K562 (cell line): Measurements from ENCODE around the gene YJEFN3. TPM values are rescaled to one million over a fixed set of nuclear protein-coding genes. Genes with fewer than 3 reads are reported as not detected.

Source experiments
- BRD9 ChIP-seq: fragments of 450-650 bp; IDR thresholded peaks from 2 replicates; pipeline ENCODE4 v1.6.1; 2018; ENCODE audit warnings: low read depth; ENCODE audit not compliant: partially characterized antibody
- DIDO1 ChIP-seq: fragments of 450-650 bp; IDR thresholded peaks from 2 replicates; pipeline ENCODE4 v1.6.1; 2016; ENCODE audit warnings: low read depth, missing biosample characterization, missing genetic modification characterization
- GATAD2A ChIP-seq: fragments of 450-650 bp; IDR thresholded peaks from 2 replicates; pipeline ENCODE4 v1.6.1; 2017
- GTF3C2 ChIP-seq: IDR thresholded peaks from 3 replicates; pipeline ENCODE4 v1.6.1; 2011; ENCODE audit warnings: borderline replicate concordance, mild to moderate bottlenecking, moderate library complexity; ENCODE audit not compliant: insufficient read length; ENCODE audit errors: extremely low read depth
- HDAC2 ChIP-seq: fragments of 450-650 bp; IDR thresholded peaks from 2 replicates; pipeline ENCODE4 v1.6.1; 2016; ENCODE audit warnings: mild to moderate bottlenecking
- ID3 ChIP-seq, 2 experiments: fragments of 250-450 bp in 1 of 2; fragments of 450-650 bp in 1 of 2; sonication (Bioruptor Pico) in 1 of 2; IDR thresholded peaks; 2 replicates each; pipeline versions ENCODE4 v1.6.1 to v1.8.0; 2016 to 2021; ENCODE audit warnings: mild to moderate bottlenecking in 2 of 2, moderate library complexity in 2 of 2, missing compliant biosample characterization in 1 of 2, missing genetic modification characterization in 1 of 2
- JUND ChIP-seq, 2 experiments: IDR thresholded peaks; 2 replicates in 1 of 2; 3 replicates in 1 of 2; pipeline ENCODE4 v1.6.1; 2011; ENCODE audit warnings: borderline replicate concordance in 2 of 2, low read depth in 2 of 2, low read length in 2 of 2, improper control_type of control experiment in 1 of 2, missing biosample characterization in 1 of 2, missing genetic modification characterization in 1 of 2, missing genetic modification reagents in 1 of 2
- MAX ChIP-seq: sonication (generic); formaldehyde crosslinking; IDR thresholded peaks from 2 replicates; pipeline ENCODE4 v1.9.0; 2022; ENCODE audit warnings: mild to moderate bottlenecking, missing genetic modification reagents
- MED1 ChIP-seq: sonication (generic); formaldehyde crosslinking; IDR thresholded peaks from 2 replicates; pipeline ENCODE4 v1.8.1; 2023; ENCODE audit warnings: missing genetic modification reagents, borderline replicate concordance
- TEAD2 ChIP-seq: fragments of 450-650 bp; IDR thresholded peaks from 2 replicates; pipeline ENCODE4 v1.6.1; 2016; ENCODE audit warnings: missing genetic modification characterization, control low read depth, missing compliant biosample characterization
- ZFP1 ChIP-seq: fragments of 450-650 bp; formaldehyde crosslinking; IDR thresholded peaks from 2 replicates; pipeline ENCODE4 v1.4.0; 2020; ENCODE audit warnings: mild to moderate bottlenecking, mixed read lengths
- ZNF184 ChIP-seq: sonication (generic); formaldehyde crosslinking; IDR thresholded peaks from 2 replicates; pipeline ENCODE4 v1.5.0; 2020; ENCODE audit warnings: missing genetic modification reagents
- ZNF584 ChIP-seq: fragments of 200-800 bp; sonication (Bioruptor generic); IDR thresholded peaks from 2 replicates; pipeline ENCODE4 v1.6.1; 2016; ENCODE audit warnings: low read depth, mild to moderate bottlenecking, missing genetic modification characterization, missing compliant biosample characterization
- ZNF592 ChIP-seq: fragments of 450-650 bp; IDR thresholded peaks from 2 replicates; pipeline ENCODE4 v1.6.1; 2017; ENCODE audit warnings: antibody characterized with exemption, mild to moderate bottlenecking
- ZNF639 ChIP-seq, 2 experiments: fragments of 200-800 bp in 1 of 2; sonication (Bioruptor generic) in 1 of 2; sonication (generic) in 1 of 2; formaldehyde crosslinking in 1 of 2; IDR thresholded peaks in 1 of 2; conservative IDR thresholded peaks in 1 of 2; 2 replicates each; pipeline versions ENCODE4 v1.5.0 to v1.6.1; 2016 to 2020; ENCODE audit warnings: missing compliant biosample characterization in 1 of 2, missing genetic modification characterization in 1 of 2, missing genetic modification reagents in 1 of 2
- polyA plus RNA-seq, 8 experiments: library from polyadenylated mRNA; depleted of rRNA in 4 of 8; stranded (reverse) in 5 of 8; unstranded in 3 of 8; fragments of >200 nt; fragmentation: Nextera tagmentation in 2 of 8; fragmentation: Illumina TruSeq in 1 of 8; extraction: Ambion mirVana in 2 of 8; extraction: Trizol in 1 of 8; gene quantifications; 2 replicates each; pipeline versions ENCODE4 v1.2.1 to v1.2.3, GENCODE V29; 2011 to 2014; ENCODE audit warnings: inconsistent platforms in 1 of 8, missing spikeins in 1 of 8
- total RNA-seq, 7 experiments: library from RNA; depleted of rRNA in 6 of 7; stranded (reverse); fragments of >200 nt in 6 of 7; fragmentation: Illumina TruSeq in 2 of 7; extraction: Trizol in 2 of 7; gene quantifications; 2 replicates each; pipeline versions ENCODE4 v1.2.1 to v1.2.3, GENCODE V29; 2011 to 2021; ENCODE audit warnings: low replicate concordance in 1 of 7

Gene YJEFN3
- total and polyA plus RNA-seq, 9 of the 15 experiments (the other 6 are each of a cell fraction or from before 2014, with no cell fraction given): 0.04 to 5.8 (median 1.3) TPM; not detected in 1

- TF ChIP-seq JUND (IDR thresholded peaks at IDR 0.05; ENCODE audit: borderline replicate concordance, low read depth, low read length): peak; percentile 74
- TF ChIP-seq JUND (tag; IDR thresholded peaks at IDR 0.05; ENCODE audit: borderline replicate concordance, low read depth, low read length): peak; percentile 58; the same call in 2 of the 3 replicates
- TF ChIP-seq MAX: peak; percentile 67
- TF ChIP-seq MED1 (CRISPR knock-in tag): no peak
- TF ChIP-seq ZNF639 (CRISPR knock-in tag; conservative IDR thresholded peaks at IDR 0.05 in 1 of 2, IDR thresholded peaks at IDR 0.05 in 1 of 2): peak in 1 of 2 experiments; percentile 58; a peak in 2 of 4 replicates
- no peak for TF ChIP-seq TEAD2 (tag)
- no peak for TF ChIP-seq ZNF592
- no peak for TF ChIP-seq GTF3C2
- peak; percentile 31; the same call in 1 of the 2 replicates for TF ChIP-seq DIDO1 (tag)
- no peak for TF ChIP-seq GATAD2A
- no peak for TF ChIP-seq ZNF184 (CRISPR knock-in tag)
- TF ChIP-seq ZFP1 (CRISPR knock-in tag): no peak
- no peak for TF ChIP-seq ZNF584 (CRISPR knock-in tag)
- TF ChIP-seq BRD9: no peak
- 0 out of 2 replicates have a peak, but pooled peaks have one; percentile 13 for TF ChIP-seq HDAC2
- TF ChIP-seq ID3 (CRISPR knock-in tag; IDR thresholded peaks at IDR 0.05): no peak
- TF ChIP-seq ID3 (tag; IDR thresholded peaks at IDR 0.05): no peak; the same call in 1 of the 2 replicates
These were observed 12.8 kb upstream of the YJEFN3 start, which contains the start of gene NDUFA13 (continued) for GRCh38 chr19:19515642-19516519.
